ENCODE measurements around the gene PPBP.

The PPBP gene, protein sequence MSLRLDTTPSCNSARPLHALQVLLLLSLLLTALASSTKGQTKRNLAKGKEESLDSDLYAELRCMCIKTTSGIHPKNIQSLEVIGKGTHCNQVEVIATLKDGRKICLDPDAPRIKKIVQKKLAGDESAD

DNA sequence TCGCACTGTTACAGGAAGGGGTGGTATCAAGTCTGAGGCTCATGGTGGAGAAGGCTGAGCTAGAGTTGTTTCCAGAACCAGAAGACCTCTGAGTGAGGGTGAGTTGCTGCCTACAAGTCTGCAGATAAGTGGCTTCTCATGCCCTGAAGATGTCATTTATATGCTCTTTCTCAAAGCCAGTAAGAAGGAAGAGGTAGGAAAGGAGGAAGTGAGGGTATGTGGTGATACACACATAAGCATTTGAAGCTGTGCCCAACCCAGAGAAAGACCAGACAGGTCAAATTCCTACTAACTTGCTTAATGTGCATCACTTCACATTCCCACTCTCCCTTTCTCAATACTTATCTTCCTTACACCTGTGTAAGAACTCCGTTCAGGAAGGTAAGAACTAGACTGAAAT lies at the start of gene PPBP:
PPBP (minus strand) TSS at position 130 of the 400 bp plus-strand sequence; CDS start at position 43, 87 bp downstream.
- H3K9me3 ChIP-seq (ENCODE audit: insufficient read depth, low read depth, low read length) = no peaks in the 10 kb centered on the region
- no peaks in the 10 kb centered on the region for H3K36me3 ChIP-seq (ENCODE audit: insufficient read depth, low read length)
- H3F3A ChIP-seq (ENCODE audit: low read depth) = no peaks in the 10 kb centered on the region
- no peaks in the 10 kb centered on the region for H3K79me2 ChIP-seq (ENCODE audit: insufficient read depth, low read length)
- TF ChIP-seq EZH2phosphoT487 (IDR thresholded peaks at IDR 0.05; ENCODE audit: borderline replicate concordance) = no peak
- TF ChIP-seq, protein P1, sequence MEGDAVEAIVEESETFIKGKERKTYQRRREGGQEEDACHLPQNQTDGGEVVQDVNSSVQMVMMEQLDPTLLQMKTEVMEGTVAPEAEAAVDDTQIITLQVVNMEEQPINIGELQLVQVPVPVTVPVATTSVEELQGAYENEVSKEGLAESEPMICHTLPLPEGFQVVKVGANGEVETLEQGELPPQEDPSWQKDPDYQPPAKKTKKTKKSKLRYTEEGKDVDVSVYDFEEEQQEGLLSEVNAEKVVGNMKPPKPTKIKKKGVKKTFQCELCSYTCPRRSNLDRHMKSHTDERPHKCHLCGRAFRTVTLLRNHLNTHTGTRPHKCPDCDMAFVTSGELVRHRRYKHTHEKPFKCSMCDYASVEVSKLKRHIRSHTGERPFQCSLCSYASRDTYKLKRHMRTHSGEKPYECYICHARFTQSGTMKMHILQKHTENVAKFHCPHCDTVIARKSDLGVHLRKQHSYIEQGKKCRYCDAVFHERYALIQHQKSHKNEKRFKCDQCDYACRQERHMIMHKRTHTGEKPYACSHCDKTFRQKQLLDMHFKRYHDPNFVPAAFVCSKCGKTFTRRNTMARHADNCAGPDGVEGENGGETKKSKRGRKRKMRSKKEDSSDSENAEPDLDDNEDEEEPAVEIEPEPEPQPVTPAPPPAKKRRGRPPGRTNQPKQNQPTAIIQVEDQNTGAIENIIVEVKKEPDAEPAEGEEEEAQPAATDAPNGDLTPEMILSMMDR (conservative IDR thresholded peaks at IDR 0.05; ENCODE audit: low read length) = no peak
- no peaks in the 10 kb centered on the region for H3K27me3 ChIP-seq (ENCODE audit: insufficient read depth, low read length, poor library complexity, severe bottlenecking)
- peaks cover 9% of the 10 kb centered on the region for H3K4me1 ChIP-seq (ENCODE audit: insufficient read depth, low read length, poor library complexity, severe bottlenecking)
- H2AFZ ChIP-seq (ENCODE audit: low read length) = peak within 1 kb of the TSS; percentile 71
- no peaks in the 10 kb centered on the region for H3K9me2 ChIP-seq (replicated peaks; ENCODE audit: low read depth, low read length)
- no peaks in the 10 kb centered on the region for H4K20me1 ChIP-seq (ENCODE audit: insufficient read depth, low read length, poor library complexity, severe bottlenecking)
- H3K4me2 ChIP-seq (ENCODE audit: low read depth, low read length, poor library complexity, severe bottlenecking) = no peak within 1 kb of the TSS
- H3K9ac ChIP-seq (ENCODE audit: low read depth, low read length, poor library complexity, severe bottlenecking) = no peak within 1 kb of the TSS
- no peak within 1 kb of the TSS for H3K4me3 ChIP-seq (ENCODE audit: low read length, poor library complexity, severe bottlenecking)

- TF ChIP-seq EZH2phosphoT487 (IDR thresholded peaks at IDR 0.05; ENCODE audit: borderline replicate concordance) = no peak
- TF ChIP-seq, protein P1 (conservative IDR thresholded peaks at IDR 0.05; ENCODE audit: low read length) = peak; percentile 17; the same call in 1 of the 2 replicates
- no peaks in the 10 kb centered on the region for H3K27me3 ChIP-seq (ENCODE audit: insufficient read depth, low read length, poor library complexity, severe bottlenecking)
- H2AFZ ChIP-seq (ENCODE audit: low read length) = no peak overlapping the region; the same call in 1 of the 2 replicates
- no peaks in the 10 kb centered on the region for H3K9me3 ChIP-seq (ENCODE audit: insufficient read depth, low read depth, low read length)
- H3K9me2 ChIP-seq (replicated peaks; ENCODE audit: low read depth, low read length) = no peaks in the 10 kb centered on the region
- H3K4me2 ChIP-seq (ENCODE audit: low read depth, low read length, poor library complexity, severe bottlenecking) = peak overlapping the region; percentile 68
- peaks cover 29% of the 10 kb centered on the region for H3K4me1 ChIP-seq (ENCODE audit: insufficient read depth, low read length, poor library complexity, severe bottlenecking)
- no peaks in the 10 kb centered on the region for H3F3A ChIP-seq (ENCODE audit: low read depth)
- peak overlapping the region; percentile 82 for H3K9ac ChIP-seq (ENCODE audit: low read depth, low read length, poor library complexity, severe bottlenecking)
- peak overlapping the region; percentile 87 for H3K4me3 ChIP-seq (ENCODE audit: low read length, poor library complexity, severe bottlenecking)
- no peaks in the 10 kb centered on the region for H3K36me3 ChIP-seq (ENCODE audit: insufficient read depth, low read length)
- H3K79me2 ChIP-seq (ENCODE audit: insufficient read depth, low read length) = 0 out of 2 replicates have a peak, but pooled peaks cover 3% of the 10 kb centered on the region
- H4K20me1 ChIP-seq (ENCODE audit: insufficient read depth, low read length, poor library complexity, severe bottlenecking) = no peaks in the 10 kb centered on the region
Observed at GRCh38 chr4:74037076-74037955, 49.3 kb upstream of the PPBP start.

- TF ChIP-seq, protein P1 (conservative IDR thresholded peaks at IDR 0.05; ENCODE audit: low read length) = no peak
- no peak for TF ChIP-seq EZH2phosphoT487 (IDR thresholded peaks at IDR 0.05; ENCODE audit: borderline replicate concordance)
- no peaks in the 10 kb centered on the region for H3K9me3 ChIP-seq (ENCODE audit: insufficient read depth, low read depth, low read length)
- no peak overlapping the region for H3K9ac ChIP-seq (ENCODE audit: low read depth, low read length, poor library complexity, severe bottlenecking)
Observed at GRCh38 chr4:74033739-74034138, 45.7 kb upstream of the PPBP start.

More at GRCh38 chr4:74033739-74034138, 45.7 kb upstream of the PPBP start:
- no peak overlapping the region for H2AFZ ChIP-seq (ENCODE audit: low read length)
- H3K4me2 ChIP-seq (ENCODE audit: low read depth, low read length, poor library complexity, severe bottlenecking) = no peak overlapping the region
- H3K9me2 ChIP-seq (replicated peaks; ENCODE audit: low read depth, low read length) = no peaks in the 10 kb centered on the region
- no peak overlapping the region for H3K4me3 ChIP-seq (ENCODE audit: low read length, poor library complexity, severe bottlenecking)
- no peaks in the 10 kb centered on the region for H3F3A ChIP-seq (ENCODE audit: low read depth)
- H3K79me2 ChIP-seq (ENCODE audit: insufficient read depth, low read length) = 0 out of 2 replicates have a peak, but pooled peaks cover 3% of the 10 kb centered on the region
- H4K20me1 ChIP-seq (ENCODE audit: insufficient read depth, low read length, poor library complexity, severe bottlenecking) = no peaks in the 10 kb centered on the region
- H3K4me1 ChIP-seq (ENCODE audit: insufficient read depth, low read length, poor library complexity, severe bottlenecking) = peaks cover 33% of the 10 kb centered on the region
- no peaks in the 10 kb centered on the region for H3K27me3 ChIP-seq (ENCODE audit: insufficient read depth, low read length, poor library complexity, severe bottlenecking)
- H3K36me3 ChIP-seq (ENCODE audit: insufficient read depth, low read length) = no peaks in the 10 kb centered on the region

Data from Loucy (cell line).